ENCODE measurements around the gene ELOB.

DNA sequence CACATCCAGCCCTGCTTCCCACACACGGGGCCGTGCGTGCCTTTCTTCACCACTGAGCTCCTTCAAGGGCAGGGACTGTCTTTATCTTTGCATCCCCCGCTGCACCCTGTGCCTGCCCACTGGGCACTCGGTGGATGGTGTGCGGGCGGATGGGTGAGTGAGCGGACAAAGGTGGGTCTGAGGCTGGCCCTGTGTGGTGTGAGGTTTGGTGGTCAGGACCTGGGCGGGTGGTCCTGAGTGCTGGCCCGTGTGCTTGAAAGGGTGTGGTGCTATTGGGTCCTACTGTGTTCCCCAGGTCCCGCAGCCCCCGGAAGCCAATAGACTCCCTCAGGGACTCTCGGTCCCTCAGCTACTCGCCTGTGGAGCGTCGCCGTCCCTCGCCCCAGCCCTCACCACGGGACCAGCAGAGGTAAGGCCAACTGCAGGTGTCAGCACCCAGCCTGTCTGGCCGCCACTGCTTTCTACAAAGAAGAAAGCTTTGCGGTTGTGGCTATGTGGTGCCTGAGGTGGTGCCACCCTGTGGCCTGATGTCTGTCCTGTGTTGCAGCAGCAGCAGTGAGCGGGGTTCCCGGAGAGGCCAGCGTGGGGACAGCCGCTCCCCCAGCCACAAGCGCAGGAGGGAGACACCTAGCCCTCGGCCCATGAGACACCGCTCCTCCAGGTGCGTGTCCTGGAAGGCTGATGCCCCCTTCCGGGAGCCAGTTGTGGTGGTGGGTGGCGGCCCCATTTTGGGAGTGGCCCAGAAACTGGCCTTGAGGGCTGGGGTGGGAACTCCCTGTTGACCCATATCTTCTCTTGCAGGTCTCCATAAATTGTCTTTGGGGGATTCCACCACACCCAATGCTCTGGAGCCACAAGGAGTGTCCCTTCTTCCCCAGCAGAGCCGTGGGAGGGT, 6.8 kb downstream of the ELOB start:
- TF ChIP-seq, protein P1, sequence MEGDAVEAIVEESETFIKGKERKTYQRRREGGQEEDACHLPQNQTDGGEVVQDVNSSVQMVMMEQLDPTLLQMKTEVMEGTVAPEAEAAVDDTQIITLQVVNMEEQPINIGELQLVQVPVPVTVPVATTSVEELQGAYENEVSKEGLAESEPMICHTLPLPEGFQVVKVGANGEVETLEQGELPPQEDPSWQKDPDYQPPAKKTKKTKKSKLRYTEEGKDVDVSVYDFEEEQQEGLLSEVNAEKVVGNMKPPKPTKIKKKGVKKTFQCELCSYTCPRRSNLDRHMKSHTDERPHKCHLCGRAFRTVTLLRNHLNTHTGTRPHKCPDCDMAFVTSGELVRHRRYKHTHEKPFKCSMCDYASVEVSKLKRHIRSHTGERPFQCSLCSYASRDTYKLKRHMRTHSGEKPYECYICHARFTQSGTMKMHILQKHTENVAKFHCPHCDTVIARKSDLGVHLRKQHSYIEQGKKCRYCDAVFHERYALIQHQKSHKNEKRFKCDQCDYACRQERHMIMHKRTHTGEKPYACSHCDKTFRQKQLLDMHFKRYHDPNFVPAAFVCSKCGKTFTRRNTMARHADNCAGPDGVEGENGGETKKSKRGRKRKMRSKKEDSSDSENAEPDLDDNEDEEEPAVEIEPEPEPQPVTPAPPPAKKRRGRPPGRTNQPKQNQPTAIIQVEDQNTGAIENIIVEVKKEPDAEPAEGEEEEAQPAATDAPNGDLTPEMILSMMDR (IDR thresholded peaks at IDR 0.05), result peak in 1 of 6 experiments; percentile 21
- no peak for TF ChIP-seq POLR2A (IDR thresholded peaks at IDR 0.05)
